Adipose tissue (tissue), 3 donors: ENCODE measurements around the gene NLRC5. TPM values are rescaled to one million over a fixed set of nuclear protein-coding genes. Genes with fewer than 3 reads are reported as not detected.

Source experiments
- H3K27ac ChIP-seq: one replicate; pipeline ENCODE4 v1.5.1; 2013; ENCODE audit warnings: low read depth, low read length
- WGBS, 3 donors: extraction: QIAGEN DNeasy Blood & Tissue Kit; methylation state at CpG; one replicate each; pipeline ENCODE4 v1.1.7; 2013; 5-methylcytosine and 5-hydroxymethylcytosine counted together
- polyA plus RNA-seq, 3 donors: library from polyadenylated mRNA; stranded (reverse); fragments of 200-250 nt; gene quantifications; one replicate each; pipeline ENCODE4 v1.2.3, GENCODE V29; 2013
- donor health status: healthy with polysubstance abuse.
- donor health status: Bipolar disorder and iron deficiency.
- donor health status: healthy.

The NLRC5 gene
- polyA plus RNA-seq, 3 donors: 7.3 to 44.2 (median 29.7) TPM

DNA sequence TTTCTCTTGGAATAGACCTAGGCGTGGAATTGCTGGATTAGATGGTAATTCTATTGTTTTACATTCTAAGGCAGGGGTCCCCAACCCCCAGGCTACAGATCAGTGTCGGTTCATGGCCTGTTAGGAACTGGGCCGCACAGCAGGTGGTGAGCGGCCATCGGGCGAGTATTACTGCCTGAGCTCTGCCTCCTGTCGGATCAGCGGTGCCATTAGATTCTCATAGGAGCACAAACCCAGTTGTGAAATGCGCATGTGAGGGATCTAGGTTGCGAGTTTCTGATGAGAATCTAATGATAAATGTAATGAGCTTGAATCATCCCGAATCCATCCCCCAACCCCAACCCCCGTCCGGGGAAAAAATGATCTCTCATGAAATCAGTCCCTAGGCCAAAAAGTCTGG is 23.0 kb downstream of the NLRC5 start:
- 91 to 94% (median 94%) methylated on average over 13 of the region's 13 CpGs for WGBS, 3 donors
- no peak overlapping the region for H3K27ac ChIP-seq

DNA sequence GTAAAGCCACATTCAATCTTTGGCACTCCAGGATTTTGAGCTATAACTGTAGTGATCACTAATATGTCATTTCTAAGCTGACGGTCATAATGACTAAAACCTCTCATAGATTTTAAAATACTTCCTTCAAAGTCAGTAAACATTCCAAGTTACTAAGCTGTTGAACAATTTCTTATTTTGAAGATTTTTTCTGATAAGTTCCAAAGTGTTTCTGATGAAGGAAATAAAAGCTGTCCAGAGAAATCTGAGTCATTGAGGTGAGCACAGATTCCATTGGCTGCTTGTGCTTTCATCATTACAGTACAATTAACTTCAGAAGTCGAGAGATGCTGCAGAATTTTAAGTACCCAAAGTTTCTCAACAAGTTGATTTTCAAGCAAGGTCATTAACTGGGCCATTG is 23.9 kb downstream of the NLRC5 start:
- 76 to 84% (median 77%) methylated on average over 2 of the region's 2 CpGs for WGBS, 3 donors
- H3K27ac ChIP-seq: no peak overlapping the region

DNA sequence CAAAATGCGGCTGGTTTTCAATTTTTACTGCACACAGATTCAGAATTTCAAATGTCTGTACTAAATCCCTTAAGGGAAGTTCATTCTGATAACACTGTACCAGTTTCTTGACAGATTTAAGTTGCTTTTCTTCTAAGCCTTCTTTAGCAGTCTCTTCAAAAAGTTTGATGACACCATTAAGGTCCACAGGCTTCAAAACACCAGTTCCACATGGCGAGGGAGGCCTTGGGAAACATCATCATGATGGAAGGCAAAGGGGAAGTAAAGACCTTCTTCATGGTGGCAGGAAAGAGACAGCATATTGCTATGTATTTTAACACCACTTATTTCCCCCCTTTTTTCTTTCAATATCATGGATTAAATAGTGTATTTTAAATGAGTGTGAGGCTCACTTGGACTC is 24.5 kb downstream of the NLRC5 start:
- H3K27ac ChIP-seq: no peak overlapping the region
- WGBS, 3 donors: 74 to 81% (median 78%) methylated on average over 2 of the region's 2 CpGs

DNA sequence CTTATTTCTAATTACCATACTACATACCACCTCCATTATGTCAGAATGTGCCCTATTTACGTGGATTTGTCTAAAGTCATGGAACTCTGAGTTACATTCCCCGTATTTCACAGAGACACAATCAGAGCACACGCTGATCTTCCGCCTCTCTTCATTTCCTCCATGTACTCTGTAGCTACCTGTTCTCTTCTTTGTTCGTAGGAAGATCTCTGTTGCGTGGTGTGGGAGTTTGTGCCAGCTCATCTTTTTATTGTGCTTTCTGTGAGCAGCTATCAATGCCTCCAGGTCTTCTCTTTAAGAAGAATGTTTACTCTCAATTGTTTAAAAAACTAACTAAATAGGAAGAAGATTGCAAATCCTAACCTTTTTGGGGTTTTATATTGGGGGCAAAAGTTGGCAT is 26.9 kb downstream of the NLRC5 start:
- no peak overlapping the region for H3K27ac ChIP-seq
- 87 to 94% (median 94%) methylated on average over 6 of the region's 6 CpGs for WGBS, 3 donors

DNA sequence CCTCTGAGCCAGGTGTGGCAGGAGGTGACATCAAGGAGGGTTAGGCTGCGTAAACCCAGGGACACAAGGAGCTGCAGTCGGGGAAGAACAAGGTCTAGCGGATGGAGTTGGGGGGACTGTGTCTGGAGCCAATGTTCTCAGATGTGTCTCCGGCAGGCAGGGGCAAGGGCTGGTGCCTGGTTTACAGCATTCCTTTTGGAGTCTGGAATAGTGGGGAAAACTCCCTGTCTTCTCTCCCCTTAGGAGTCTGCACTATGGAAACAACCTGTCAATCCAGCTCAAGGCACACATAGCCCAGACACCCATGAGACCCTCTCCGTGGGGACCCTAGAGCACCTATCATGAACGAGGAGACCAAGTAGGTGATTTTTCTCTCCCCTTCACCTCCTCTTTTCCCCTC is 27.5 kb downstream of the NLRC5 start:
- H3K27ac ChIP-seq: no peak overlapping the region
- WGBS, 3 donors: 89 to 96% (median 95%) methylated on average over 6 of the region's 6 CpGs

DNA sequence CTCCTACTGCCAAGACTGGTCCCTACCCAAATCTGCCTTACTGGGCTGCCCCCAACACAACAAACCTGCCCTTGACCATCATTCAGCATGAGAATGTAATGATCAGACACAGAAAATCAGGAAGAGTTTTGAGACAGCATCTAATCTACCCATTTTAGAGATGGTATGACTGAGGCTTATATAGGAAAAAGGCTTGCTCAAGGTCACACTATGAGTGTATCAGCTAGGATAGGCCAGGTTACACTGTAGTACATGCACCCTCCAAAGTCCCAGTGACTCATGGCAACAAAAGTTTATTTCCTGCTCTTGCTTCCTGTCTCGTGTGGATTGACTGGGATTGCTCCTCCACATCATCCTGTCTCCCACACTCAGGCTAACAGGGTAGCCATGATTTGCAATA is 27.9 kb downstream of the NLRC5 start:
- H3K27ac ChIP-seq: no peak overlapping the region
- WGBS, 3 donors: 25 to 83% (median 46%) methylated on average over 1 of the region's 1 CpG

DNA sequence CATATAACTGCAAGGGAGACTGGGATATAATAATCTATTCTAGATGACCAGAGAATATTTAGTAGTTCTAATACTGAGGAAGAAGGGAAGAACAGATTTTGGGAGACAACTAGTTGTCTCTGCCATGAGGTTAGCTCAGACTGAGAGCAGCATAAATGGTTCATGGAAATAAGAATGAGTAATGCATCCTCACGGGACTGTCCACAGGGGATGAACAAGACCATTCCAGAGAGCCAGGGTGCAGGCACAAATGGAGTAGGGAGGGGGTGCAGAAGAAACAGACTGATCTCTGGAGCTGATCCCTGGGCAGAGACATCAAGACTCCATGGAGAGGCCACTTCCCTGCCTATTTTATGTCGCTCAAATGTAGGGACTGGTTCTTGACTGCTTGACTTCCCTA is 30.4 kb downstream of the NLRC5 start:
- H3K27ac ChIP-seq: no peak overlapping the region
- WGBS, 3 donors: 43 to 92% (median 86%) methylated on average over 2 of the region's 2 CpGs

DNA sequence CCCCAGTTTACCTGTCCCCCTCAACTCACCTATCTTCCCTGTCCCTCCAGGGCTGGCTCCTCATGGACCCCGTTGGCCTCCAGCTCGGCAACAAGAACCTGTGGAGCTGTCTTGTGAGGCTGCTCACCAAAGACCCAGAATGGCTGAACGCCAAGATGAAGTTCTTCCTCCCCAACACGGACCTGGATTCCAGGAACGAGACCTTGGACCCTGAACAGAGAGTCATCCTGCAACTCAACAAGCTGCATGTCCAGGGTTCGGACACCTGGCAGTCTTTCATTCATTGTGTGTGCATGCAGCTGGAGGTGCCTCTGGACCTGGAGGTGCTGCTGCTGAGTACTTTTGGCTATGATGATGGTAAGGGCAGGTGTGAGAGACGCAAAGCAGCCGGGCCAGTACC is 31.3 kb downstream of the NLRC5 start:
- WGBS, 3 donors: 87 to 94% (median 93%) methylated on average over 8 of the region's 8 CpGs
- H3K27ac ChIP-seq: no peak overlapping the region

DNA sequence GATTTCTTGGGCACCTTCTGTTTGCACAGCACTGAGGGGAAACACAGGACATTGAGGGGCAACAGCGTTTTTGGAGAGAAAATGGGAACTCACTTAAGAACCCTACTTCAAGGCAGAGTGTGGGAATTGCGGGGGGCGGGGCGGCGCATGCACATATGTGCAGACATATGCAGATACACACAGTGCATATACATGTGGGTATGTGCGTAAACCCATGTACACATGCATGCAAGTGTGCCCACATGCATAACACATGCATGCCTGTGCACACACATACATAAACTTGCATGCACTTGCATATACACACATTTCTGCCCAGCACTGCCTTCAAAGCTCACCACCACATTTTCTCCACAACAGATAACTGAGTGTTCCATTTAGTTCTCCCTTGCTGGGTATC is 32.4 kb downstream of the NLRC5 start:
- no peak overlapping the region for H3K27ac ChIP-seq
- 94 to 96% (median 96%) methylated on average over 6 of the region's 6 CpGs for WGBS, 3 donors

DNA sequence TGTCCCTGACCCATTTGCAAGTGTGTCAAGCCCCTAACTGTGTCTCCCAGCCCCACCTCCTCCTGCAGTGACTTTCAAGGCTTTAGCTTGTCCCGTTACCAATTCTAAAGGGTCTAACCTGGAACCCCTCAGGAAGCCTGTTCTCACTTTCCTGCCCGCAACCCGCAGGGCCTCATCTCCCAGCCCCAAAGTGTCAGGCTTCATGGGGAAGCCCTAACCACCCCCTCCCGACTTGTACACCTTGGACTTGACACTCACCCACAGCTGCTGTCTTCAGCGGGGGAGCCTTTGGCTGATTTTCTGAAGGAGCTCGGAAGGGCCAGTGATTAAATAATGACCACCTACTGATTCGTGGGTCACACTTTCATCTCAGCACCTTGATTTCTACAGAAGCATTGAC is 33.1 kb downstream of the NLRC5 start:
- WGBS, 3 donors: 87 to 96% (median 92%) methylated on average over 7 of the region's 7 CpGs
- no peak overlapping the region for H3K27ac ChIP-seq

DNA sequence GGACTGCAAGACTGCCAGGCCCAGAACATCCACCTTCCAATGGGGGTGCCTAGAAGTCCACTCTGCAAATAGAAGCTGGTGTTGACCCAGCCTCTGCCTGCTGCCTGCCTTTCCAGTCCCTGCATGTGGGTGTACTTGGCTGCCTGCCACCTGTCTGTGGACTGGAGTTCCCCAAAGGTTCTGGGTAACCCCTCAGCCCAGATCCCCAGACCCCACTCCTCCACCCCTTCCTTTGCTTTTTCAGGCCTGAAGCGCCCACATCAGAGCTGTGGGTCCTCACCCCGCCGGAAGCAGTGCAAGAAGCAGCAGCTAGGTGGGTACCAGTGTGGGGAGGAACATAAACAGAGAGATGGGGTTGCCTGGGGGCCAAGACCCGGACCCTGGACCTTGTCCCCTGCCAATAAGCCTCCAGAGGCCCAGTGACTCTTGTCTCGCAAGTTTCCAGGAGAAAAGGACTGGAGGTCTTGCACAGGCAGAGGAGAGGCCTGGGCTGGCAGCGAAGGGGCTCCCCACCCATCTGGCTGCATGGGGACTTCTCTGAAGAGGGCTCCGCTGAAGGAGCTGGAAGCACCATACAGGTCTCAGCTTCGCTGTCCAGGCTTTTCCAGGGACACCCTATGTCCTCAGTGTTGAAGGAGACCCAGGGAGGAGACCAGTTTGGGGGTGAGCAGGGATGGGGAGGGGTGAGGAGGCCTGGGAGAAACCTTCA is 34.3 kb downstream of the NLRC5 start:
- no peak overlapping the region for H3K27ac ChIP-seq
- WGBS, 3 donors: 86 to 87% (median 87%) methylated on average over 8 of the region's 8 CpGs

DNA sequence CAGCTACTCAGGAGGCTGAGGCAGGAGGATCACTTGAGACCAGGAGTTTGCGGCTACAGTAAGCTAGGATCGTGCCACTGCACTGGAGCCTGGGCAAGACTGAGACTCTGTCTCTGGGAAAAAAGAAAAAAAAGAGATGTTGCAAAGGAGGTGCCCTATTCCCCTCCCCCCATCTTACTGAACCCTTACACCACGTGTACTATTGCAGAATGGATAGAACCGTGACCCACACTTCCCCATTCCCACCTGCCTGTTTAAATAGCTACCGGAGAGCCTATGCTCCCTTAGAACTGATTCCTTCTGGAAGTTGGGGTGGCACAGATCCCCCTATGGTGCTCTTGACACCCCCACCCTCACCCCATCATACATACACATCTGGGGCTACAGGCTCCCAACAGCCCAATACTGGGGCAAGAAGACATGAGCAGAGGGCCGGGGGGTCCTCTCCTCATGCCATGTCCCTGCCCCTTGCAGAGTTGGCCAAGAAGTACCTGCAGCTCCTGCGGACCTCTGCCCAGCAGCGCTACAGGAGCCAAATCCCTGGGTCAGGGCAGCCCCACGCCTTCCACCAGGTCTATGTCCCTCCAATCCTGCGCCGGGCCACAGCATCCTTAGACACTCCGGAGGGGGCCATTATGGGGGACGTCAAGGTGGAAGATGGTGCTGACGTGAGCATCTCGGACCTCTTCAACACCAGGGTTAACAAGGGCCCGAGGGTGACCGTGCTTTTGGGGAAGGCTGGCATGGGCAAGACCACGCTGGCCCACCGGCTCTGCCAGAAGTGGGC is 35.7 kb downstream of the NLRC5 start:
- 88 to 93% (median 90%) methylated on average over 19 of the region's 19 CpGs for WGBS, 3 donors
- H3K27ac ChIP-seq: no peak overlapping the region

DNA sequence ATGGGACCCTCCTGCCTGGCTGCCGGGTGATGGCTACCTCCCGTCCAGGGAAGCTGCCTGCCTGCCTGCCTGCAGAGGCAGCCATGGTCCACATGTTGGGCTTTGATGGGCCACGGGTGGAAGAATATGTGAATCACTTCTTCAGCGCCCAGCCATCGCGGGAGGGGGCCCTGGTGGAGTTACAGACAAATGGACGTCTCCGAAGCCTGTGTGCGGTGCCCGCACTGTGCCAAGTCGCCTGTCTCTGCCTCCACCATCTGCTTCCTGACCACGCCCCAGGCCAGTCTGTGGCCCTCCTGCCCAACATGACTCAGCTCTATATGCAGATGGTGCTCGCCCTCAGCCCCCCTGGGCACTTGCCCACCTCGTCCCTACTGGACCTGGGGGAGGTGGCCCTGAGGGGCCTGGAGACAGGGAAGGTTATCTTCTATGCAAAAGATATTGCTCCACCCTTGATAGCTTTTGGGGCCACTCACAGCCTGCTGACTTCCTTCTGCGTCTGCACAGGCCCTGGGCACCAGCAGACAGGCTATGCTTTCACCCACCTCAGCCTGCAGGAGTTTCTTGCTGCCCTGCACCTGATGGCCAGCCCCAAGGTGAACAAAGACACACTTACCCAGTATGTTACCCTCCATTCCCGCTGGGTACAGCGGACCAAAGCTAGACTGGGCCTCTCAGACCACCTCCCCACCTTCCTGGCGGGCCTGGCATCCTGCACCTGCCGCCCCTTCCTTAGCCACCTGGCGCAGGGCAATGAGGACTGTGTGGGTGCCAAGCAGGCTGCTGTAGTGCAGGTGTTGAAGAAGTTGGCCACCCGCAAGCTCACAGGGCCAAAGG is 36.8 kb downstream of the NLRC5 start:
- H3K27ac ChIP-seq: no peak overlapping the region
- WGBS, 3 donors: 75 to 91% (median 76%) methylated on average over 19 to 21 of the region's 21 CpGs

DNA sequence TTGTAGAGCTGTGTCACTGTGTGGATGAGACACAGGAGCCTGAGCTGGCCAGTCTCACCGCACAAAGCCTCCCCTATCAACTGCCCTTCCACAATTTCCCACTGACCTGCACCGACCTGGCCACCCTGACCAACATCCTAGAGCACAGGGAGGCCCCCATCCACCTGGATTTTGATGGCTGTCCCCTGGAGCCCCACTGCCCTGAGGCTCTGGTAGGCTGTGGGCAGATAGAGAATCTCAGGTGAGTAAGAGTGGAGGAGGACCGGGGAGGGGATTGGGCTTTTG is 37.4 kb downstream of the NLRC5 start:
- no peak overlapping the region for H3K27ac ChIP-seq
- WGBS, 3 donors: 87 to 95% (median 88%) methylated on average over 3 of the region's 3 CpGs

DNA sequence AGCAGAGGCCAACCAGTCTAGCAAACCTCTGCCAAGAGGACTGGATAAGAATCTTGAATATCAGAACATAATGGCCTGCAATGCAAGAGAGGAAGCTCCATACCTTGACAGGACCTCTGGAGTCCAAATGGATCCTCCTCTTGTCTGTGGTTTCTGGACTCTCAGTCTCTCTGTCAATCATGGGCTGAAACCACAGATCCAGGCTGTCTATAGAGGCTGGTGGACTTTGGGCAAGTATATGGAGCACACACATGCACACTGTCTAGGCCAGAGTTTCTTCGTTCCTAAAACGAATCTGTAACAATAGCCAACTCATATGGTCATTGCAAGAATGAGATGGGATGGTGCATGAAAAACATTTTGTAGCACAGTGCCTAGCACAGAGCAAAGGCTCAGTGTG is 37.7 kb downstream of the NLRC5 start:
- 96 to 97% (median 97%) methylated on average over 2 of the region's 2 CpGs for WGBS, 3 donors
- no peak overlapping the region for H3K27ac ChIP-seq

DNA sequence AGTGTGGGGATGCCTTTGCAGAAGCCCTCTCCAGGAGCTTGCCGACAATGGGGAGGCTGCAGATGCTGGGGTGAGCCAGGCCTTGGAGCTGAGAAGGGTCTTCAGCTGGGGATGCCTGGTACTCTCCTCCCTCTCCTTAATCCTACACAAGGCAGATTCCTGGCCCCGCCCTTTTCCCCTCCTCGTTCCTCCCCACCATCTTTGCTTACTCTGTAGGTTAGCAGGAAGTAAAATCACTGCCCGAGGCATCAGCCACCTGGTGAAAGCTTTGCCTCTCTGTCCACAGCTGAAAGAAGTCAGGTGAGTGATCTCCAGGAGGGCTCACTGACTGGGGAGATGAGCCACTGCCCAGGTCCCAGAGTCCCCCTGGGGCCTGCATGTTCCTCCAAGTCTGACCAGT is 38.7 kb downstream of the NLRC5 start:
- no peak overlapping the region for H3K27ac ChIP-seq
- 68 to 76% (median 71%) methylated on average over 4 of the region's 4 CpGs for WGBS, 3 donors

DNA sequence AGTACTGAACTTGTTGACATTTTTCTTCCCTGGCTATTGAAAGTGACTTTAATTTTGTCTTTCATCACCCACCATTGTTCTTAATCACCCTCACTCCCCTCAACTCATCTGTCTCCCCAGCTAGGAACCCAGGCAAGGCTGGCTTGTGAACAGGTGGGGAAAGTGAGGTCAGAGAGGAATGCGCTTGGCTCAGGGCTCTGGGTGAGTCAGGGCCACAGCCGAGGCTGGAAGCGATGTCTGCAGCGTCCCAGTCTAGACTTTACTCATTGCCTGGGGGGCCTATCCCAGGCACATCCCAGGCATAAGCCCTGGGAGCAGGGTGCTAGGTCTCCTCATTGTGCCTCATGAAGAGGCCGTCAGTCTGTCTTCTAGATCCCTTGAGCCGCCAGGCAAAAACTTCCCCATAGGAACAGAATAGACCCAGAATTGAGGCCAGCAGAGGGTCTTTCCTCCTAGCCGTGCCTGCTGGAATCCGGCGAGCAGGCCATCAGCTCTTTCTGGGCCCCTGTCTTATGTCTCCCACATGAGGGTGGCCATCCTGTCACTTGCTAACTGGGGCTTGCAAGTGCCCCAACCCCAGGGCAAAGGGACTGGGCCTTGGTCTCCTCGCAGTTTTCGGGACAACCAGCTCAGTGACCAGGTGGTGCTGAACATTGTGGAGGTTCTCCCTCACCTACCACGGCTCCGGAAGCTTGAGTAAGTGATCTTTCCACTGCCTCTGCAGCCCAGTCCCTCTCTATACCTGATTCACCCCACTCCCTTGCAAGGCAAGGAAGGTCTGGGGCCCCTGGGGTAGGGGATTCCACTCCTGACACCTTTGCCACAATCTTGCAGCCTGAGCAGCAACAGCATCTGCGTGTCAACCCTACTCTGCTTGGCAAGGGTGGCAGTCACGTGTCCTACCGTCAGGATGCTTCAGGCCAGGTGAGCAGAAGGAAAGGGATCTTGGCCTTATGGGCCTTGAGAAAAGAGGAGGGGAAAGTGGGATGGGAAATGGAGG is 40.1 kb downstream of the NLRC5 start:
- no peak overlapping the region for H3K27ac ChIP-seq
- WGBS, 3 donors: 90 to 96% (median 91%) methylated on average over 16 of the region's 16 CpGs

DNA sequence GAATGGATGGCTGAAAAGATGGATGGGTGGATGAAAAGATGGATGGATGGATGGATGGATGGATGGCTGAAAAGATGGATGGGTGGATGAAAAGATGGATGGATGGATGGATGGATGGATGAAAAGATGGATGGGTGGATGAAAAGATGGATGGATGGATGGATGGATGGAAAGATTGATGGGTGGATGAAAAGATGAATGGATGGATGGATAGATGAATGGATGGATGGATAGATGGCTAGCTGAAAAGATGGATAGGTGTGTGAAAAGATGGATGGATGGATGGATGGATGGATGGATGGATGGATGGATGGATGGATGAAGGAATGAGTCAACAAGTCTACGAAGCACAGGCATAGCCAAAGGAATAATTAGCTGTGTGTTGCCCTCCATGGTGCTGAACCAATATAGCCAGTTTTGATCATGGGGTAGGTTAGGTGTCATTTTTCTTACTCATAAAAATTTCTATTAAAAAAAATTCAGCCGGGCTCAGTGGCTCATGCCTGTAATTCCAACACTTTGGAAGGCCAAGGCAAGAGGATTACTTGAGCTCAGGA is 41.1 kb downstream of the NLRC5 start:
- no peak overlapping the region for H3K27ac ChIP-seq
- WGBS, 3 donors: 93 to 97% (median 95%) methylated on average over 2 of the region's 2 CpGs
